SK-N-SH treated with all-trans-retinoic acid at 6 μM for 48 hours (cell line): ENCODE measurements around the gene TBC1D12.

Experiments used
- ATAC-seq: fragments of 200-7000 bp; cut with Tn5 transposase; 3 replicates; pipeline ENCODE4 v1.9.1; 2020; ENCODE audit warnings: mild to moderate bottlenecking, moderate library complexity
- ARNTL ChIP-seq: fragments of 450-650 bp; formaldehyde crosslinking; IDR thresholded peaks from 2 replicates; pipeline ENCODE4 v1.5.0; 2020; ENCODE audit warnings: low read depth, mild to moderate bottlenecking, moderate library complexity, borderline replicate concordance
- BACH2 ChIP-seq: fragments of 250-450 bp; sonication (Bioruptor Pico); IDR thresholded peaks from 2 replicates; pipeline ENCODE4 v1.9.0; 2021; ENCODE audit warnings: mild to moderate bottlenecking, borderline replicate concordance
- CSDC2 ChIP-seq: fragments of 250-450 bp; sonication (Bioruptor Pico); IDR thresholded peaks from 2 replicates; pipeline ENCODE4 v1.5.0; 2020; ENCODE audit warnings: mild to moderate bottlenecking, moderate library complexity
- ESRRG ChIP-seq: fragments of 250-450 bp; sonication (Bioruptor Pico); IDR thresholded peaks from 2 replicates; pipeline ENCODE4 v1.6.1; 2021; ENCODE audit warnings: mild to moderate bottlenecking
- GLIS3 ChIP-seq: fragments of 250-450 bp; sonication (Bioruptor Pico); IDR thresholded peaks from 2 replicates; pipeline ENCODE4 v1.5.0; 2020; ENCODE audit warnings: mild to moderate bottlenecking, moderate library complexity
- ISL1 ChIP-seq: fragments of 250-450 bp; sonication (Bioruptor Pico); IDR thresholded peaks from 2 replicates; pipeline ENCODE4 v2.1.2; 2022; ENCODE audit warnings: mild to moderate bottlenecking, moderate library complexity
- PATZ1 ChIP-seq: fragments of 250-450 bp; sonication (Bioruptor Pico); IDR thresholded peaks from 2 replicates; pipeline ENCODE4 v1.8.0; 2020; ENCODE audit warnings: mild to moderate bottlenecking, moderate library complexity, borderline replicate concordance
- PPARA ChIP-seq: fragments of 250-450 bp; sonication (Bioruptor Pico); IDR thresholded peaks from 2 replicates; pipeline ENCODE4 v1.5.0; 2020; ENCODE audit warnings: mild to moderate bottlenecking, borderline replicate concordance
- RARB ChIP-seq: fragments of 250-450 bp; sonication (Bioruptor Pico); IDR thresholded peaks from 2 replicates; pipeline ENCODE4 v1.8.0; 2021; ENCODE audit warnings: mild to moderate bottlenecking, moderate library complexity
- SNAI2 ChIP-seq: fragments of 250-450 bp; sonication (Bioruptor Pico); IDR thresholded peaks from 2 replicates; pipeline ENCODE4 v1.5.0; 2020; ENCODE audit warnings: mild to moderate bottlenecking, moderate library complexity
- TCF4 ChIP-seq: fragments of 250-450 bp; sonication (Bioruptor Pico); IDR thresholded peaks from 2 replicates; pipeline ENCODE4 v1.8.0; 2021; ENCODE audit warnings: mild to moderate bottlenecking, moderate library complexity, borderline replicate concordance
- TOX ChIP-seq: fragments of 250-450 bp; sonication (Bioruptor Pico); IDR thresholded peaks from 2 replicates; pipeline ENCODE4 v1.8.0; 2021; ENCODE audit warnings: mild to moderate bottlenecking, moderate library complexity, borderline replicate concordance
- ZC3H10 ChIP-seq: fragments of 250-450 bp; sonication (Bioruptor Pico); IDR thresholded peaks from 2 replicates; pipeline ENCODE4 v1.5.1; 2021; ENCODE audit warnings: mild to moderate bottlenecking, moderate library complexity
- ZFP3 ChIP-seq: fragments of 250-450 bp; sonication (Bioruptor Pico); IDR thresholded peaks from 2 replicates; pipeline ENCODE4 v1.5.0; 2020; ENCODE audit warnings: mild to moderate bottlenecking, moderate library complexity
- ZFP30 ChIP-seq: fragments of 450-650 bp; formaldehyde crosslinking; IDR thresholded peaks from 2 replicates; pipeline ENCODE4 v1.5.0; 2022; ENCODE audit warnings: mild to moderate bottlenecking, moderate library complexity
- ZNF565 ChIP-seq: fragments of 450-650 bp; formaldehyde crosslinking; conservative IDR thresholded peaks from 2 replicates; pipeline ENCODE4 v1.5.0; 2020; ENCODE audit warnings: low read depth, mild to moderate bottlenecking, moderate library complexity
- ZNF8 ChIP-seq: fragments of 450-650 bp; formaldehyde crosslinking; IDR thresholded peaks from 2 replicates; pipeline ENCODE4 v1.5.0; 2020; ENCODE audit warnings: mild to moderate bottlenecking, moderate library complexity
- TF ChIP-seq, protein P1 (sequence below): fragments of 250-450 bp; sonication (Bioruptor Pico); IDR thresholded peaks from 2 replicates; pipeline ENCODE4 v1.5.1; 2021; ENCODE audit warnings: mild to moderate bottlenecking, moderate library complexity
- TF ChIP-seq, protein P2 (sequence below): fragments of 250-450 bp; sonication (Bioruptor Pico); IDR thresholded peaks from 2 replicates; pipeline ENCODE4 v1.5.0; 2020; ENCODE audit warnings: mild to moderate bottlenecking, moderate library complexity
- TF ChIP-seq, protein P3 (sequence below): fragments of 250-450 bp; sonication (Bioruptor Pico); IDR thresholded peaks from 2 replicates; pipeline ENCODE4 v1.5.1; 2020; ENCODE audit warnings: low read depth, mild to moderate bottlenecking, moderate library complexity

Gene TBC1D12

DNA sequence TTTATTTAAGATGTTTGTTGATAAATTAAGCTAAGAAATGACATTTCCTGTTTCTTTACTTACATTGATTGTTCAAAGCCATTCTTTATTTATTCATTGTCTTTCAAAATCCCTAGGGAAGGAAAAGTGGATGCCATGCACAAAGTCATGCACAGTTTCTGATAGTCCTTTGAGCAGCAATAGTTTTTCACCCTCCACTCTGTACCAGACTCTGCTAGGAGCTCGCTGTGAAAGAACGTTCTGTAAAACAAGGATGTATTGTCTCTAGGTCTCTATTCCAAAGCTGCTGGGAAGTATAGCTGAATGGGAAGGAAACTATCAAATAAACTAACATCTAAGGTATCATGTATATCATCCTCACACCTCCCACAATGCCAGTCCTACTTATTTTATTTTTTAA lies 31.8 kb upstream of the TBC1D12 start:
- TF ChIP-seq CSDC2 (CRISPR knock-in tag) = no peak
- no peak for TF ChIP-seq ZFP3
- no peak for TF ChIP-seq BACH2
- TF ChIP-seq GLIS3 (CRISPR knock-in tag) = no peak
- TF ChIP-seq ZC3H10 (CRISPR knock-in tag) = no peak
- no peak for TF ChIP-seq TOX (CRISPR knock-in tag)
- no peak for TF ChIP-seq PPARA (CRISPR knock-in tag)
- no peak for TF ChIP-seq RARB (CRISPR knock-in tag)
- TF ChIP-seq, protein P1, sequence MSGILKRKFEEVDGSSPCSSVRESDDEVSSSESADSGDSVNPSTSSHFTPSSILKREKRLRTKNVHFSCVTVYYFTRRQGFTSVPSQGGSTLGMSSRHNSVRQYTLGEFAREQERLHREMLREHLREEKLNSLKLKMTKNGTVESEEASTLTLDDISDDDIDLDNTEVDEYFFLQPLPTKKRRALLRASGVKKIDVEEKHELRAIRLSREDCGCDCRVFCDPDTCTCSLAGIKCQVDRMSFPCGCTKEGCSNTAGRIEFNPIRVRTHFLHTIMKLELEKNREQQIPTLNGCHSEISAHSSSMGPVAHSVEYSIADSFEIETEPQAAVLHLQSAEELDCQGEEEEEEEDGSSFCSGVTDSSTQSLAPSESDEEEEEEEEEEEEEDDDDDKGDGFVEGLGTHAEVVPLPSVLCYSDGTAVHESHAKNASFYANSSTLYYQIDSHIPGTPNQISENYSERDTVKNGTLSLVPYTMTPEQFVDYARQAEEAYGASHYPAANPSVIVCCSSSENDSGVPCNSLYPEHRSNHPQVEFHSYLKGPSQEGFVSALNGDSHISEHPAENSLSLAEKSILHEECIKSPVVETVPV (CRISPR knock-in tag) = no peak
- TF ChIP-seq ISL1 (CRISPR knock-in tag) = no peak
- no peak for TF ChIP-seq ESRRG (CRISPR knock-in tag)
- no peak for ATAC-seq

GRCh38 chr10:94375374-94375773 lies 27.0 kb upstream of the TBC1D12 start:
- ATAC-seq = no peak

More at GRCh38 chr10:94375374-94375773, 27.0 kb upstream of the TBC1D12 start:
- TF ChIP-seq GLIS3 (CRISPR knock-in tag) = no peak
- TF ChIP-seq CSDC2 (CRISPR knock-in tag) = no peak
- no peak for TF ChIP-seq PATZ1
- TF ChIP-seq TCF4 (CRISPR knock-in tag) = no peak
- TF ChIP-seq BACH2 = no peak
- TF ChIP-seq ZC3H10 (CRISPR knock-in tag) = no peak
- no peak for TF ChIP-seq TOX (CRISPR knock-in tag)
- no peak for TF ChIP-seq ISL1 (CRISPR knock-in tag)
- TF ChIP-seq ZNF8 (CRISPR knock-in tag) = no peak
- no peak for TF ChIP-seq SNAI2 (CRISPR knock-in tag)
- TF ChIP-seq, protein P1 (CRISPR knock-in tag) = no peak
- TF ChIP-seq, protein P2, sequence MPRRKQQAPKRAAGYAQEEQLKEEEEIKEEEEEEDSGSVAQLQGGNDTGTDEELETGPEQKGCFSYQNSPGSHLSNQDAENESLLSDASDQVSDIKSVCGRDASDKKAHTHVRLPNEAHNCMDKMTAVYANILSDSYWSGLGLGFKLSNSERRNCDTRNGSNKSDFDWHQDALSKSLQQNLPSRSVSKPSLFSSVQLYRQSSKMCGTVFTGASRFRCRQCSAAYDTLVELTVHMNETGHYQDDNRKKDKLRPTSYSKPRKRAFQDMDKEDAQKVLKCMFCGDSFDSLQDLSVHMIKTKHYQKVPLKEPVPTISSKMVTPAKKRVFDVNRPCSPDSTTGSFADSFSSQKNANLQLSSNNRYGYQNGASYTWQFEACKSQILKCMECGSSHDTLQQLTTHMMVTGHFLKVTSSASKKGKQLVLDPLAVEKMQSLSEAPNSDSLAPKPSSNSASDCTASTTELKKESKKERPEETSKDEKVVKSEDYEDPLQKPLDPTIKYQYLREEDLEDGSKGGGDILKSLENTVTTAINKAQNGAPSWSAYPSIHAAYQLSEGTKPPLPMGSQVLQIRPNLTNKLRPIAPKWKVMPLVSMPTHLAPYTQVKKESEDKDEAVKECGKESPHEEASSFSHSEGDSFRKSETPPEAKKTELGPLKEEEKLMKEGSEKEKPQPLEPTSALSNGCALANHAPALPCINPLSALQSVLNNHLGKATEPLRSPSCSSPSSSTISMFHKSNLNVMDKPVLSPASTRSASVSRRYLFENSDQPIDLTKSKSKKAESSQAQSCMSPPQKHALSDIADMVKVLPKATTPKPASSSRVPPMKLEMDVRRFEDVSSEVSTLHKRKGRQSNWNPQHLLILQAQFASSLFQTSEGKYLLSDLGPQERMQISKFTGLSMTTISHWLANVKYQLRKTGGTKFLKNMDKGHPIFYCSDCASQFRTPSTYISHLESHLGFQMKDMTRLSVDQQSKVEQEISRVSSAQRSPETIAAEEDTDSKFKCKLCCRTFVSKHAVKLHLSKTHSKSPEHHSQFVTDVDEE (CRISPR knock-in tag) = no peak
- no peak for TF ChIP-seq RARB (CRISPR knock-in tag)
- TF ChIP-seq, protein P3, sequence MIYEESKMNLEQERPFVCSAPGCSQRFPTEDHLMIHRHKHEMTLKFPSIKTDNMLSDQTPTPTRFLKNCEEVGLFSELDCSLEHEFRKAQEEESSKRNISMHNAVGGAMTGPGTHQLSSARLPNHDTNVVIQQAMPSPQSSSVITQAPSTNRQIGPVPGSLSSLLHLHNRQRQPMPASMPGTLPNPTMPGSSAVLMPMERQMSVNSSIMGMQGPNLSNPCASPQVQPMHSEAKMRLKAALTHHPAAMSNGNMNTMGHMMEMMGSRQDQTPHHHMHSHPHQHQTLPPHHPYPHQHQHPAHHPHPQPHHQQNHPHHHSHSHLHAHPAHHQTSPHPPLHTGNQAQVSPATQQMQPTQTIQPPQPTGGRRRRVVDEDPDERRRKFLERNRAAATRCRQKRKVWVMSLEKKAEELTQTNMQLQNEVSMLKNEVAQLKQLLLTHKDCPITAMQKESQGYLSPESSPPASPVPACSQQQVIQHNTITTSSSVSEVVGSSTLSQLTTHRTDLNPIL (CRISPR knock-in tag) = no peak
- TF ChIP-seq ZFP3 = no peak
- no peak for TF ChIP-seq ESRRG (CRISPR knock-in tag)
- no peak for TF ChIP-seq ZNF565
- no peak for TF ChIP-seq ARNTL (CRISPR knock-in tag)
- TF ChIP-seq PPARA (CRISPR knock-in tag) = no peak
- TF ChIP-seq ZFP30 (CRISPR knock-in tag) = no peak
